HepG2 (cell line): ENCODE data around the gene FXR2. TPM values are rescaled to one million over a fixed set of nuclear protein-coding genes. Genes with fewer than 3 reads are reported as not detected.

Experiments
- CBX5 ChIP-seq: sonication (generic); formaldehyde crosslinking; IDR thresholded peaks from 2 replicates; pipeline ENCODE4 v1.4.0; 2020; ENCODE audit warnings: missing genetic modification reagents, borderline replicate concordance
- HES4 ChIP-seq: sonication (generic); formaldehyde crosslinking; IDR thresholded peaks from 2 replicates; pipeline ENCODE4 v1.9.0; 2021; ENCODE audit warnings: mild to moderate bottlenecking, missing genetic modification reagents, borderline replicate concordance
- HOXA9 ChIP-seq: sonication (generic); formaldehyde crosslinking; IDR thresholded peaks from 2 replicates; pipeline ENCODE4 v1.8.1; 2022; ENCODE audit warnings: missing genetic modification reagents, mild to moderate bottlenecking, moderate library complexity, borderline replicate concordance
- KLF9 ChIP-seq: IDR thresholded peaks from 2 replicates; pipeline ENCODE4 v1.6.1; 2016; ENCODE audit warnings: low read depth
- MEIS1 ChIP-seq: sonication (generic); formaldehyde crosslinking; IDR thresholded peaks from 2 replicates; pipeline ENCODE4 v1.9.0; 2021; ENCODE audit warnings: mild to moderate bottlenecking, missing genetic modification reagents, moderate library complexity, borderline replicate concordance
- NR2F1 ChIP-seq, 2 experiments: fragments of 450-650 bp in 1 of 2; formaldehyde crosslinking in 1 of 2; IDR thresholded peaks; 2 replicates each; pipeline versions ENCODE4 v1.5.0 to v1.6.1; 2016 to 2020; ENCODE audit warnings: mild to moderate bottlenecking in 1 of 2, missing compliant biosample characterization in 1 of 2, missing genetic modification reagents in 1 of 2, moderate library complexity in 1 of 2
- PITX1 ChIP-seq: sonication (generic); formaldehyde crosslinking; IDR thresholded peaks from 2 replicates; pipeline ENCODE4 v1.5.1; 2020; ENCODE audit warnings: mild to moderate bottlenecking, missing genetic modification reagents
- SIN3B ChIP-seq: fragments of 150-350 bp; IDR thresholded peaks from 2 replicates; pipeline ENCODE4 v1.6.1; 2014; ENCODE audit warnings: low read length
- ZIK1 ChIP-seq: sonication (generic); formaldehyde crosslinking; IDR thresholded peaks from 2 replicates; pipeline ENCODE4 v1.5.0; 2020; ENCODE audit warnings: mild to moderate bottlenecking, low read depth, missing genetic modification reagents, borderline replicate concordance
- ZKSCAN8 ChIP-seq: IDR thresholded peaks from 2 replicates; pipeline ENCODE4 v1.6.1; 2016; ENCODE audit warnings: borderline replicate concordance, missing genetic modification reagents, missing compliant biosample characterization
- ZNF138 ChIP-seq: sonication (generic); formaldehyde crosslinking; IDR thresholded peaks from 2 replicates; pipeline ENCODE4 v1.5.0; 2020; ENCODE audit warnings: mild to moderate bottlenecking, low read depth, missing genetic modification reagents
- ZNF264 ChIP-seq: sonication (generic); formaldehyde crosslinking; IDR thresholded peaks from 2 replicates; pipeline ENCODE4 v1.4.0; 2020; ENCODE audit warnings: missing genetic modification reagents
- ZNF775 ChIP-seq: sonication (generic); formaldehyde crosslinking; IDR thresholded peaks from 2 replicates; pipeline ENCODE4 v1.4.0; 2020; ENCODE audit warnings: missing genetic modification reagents, mild to moderate bottlenecking, moderate library complexity, borderline replicate concordance
- polyA plus RNA-seq, 8 experiments: library from polyadenylated mRNA; depleted of rRNA in 3 of 8; stranded (reverse) in 7 of 8; unstranded in 1 of 8; fragments of >200 nt; fragmentation: Illumina TruSeq in 4 of 8; extraction: Trizol in 4 of 8; gene quantifications; 2 replicates each; pipeline versions ENCODE4 v1.2.1 to v1.2.3, GENCODE V29; 2011 to 2016; ENCODE audit warnings: low read depth in 4 of 8, missing spikeins in 1 of 8, mixed read lengths in 1 of 8; ENCODE audit not compliant: insufficient read depth in 1 of 8
- total RNA-seq, 5 experiments: library from RNA; depleted of rRNA; stranded (reverse); fragments of >200 nt; fragmentation: Illumina TruSeq; extraction: Trizol; gene quantifications; 2 replicates each; pipeline ENCODE4 v1.2.3, GENCODE V29; 2016; ENCODE audit warnings: low read depth in 1 of 5
- TF ChIP-seq, protein P1 (sequence below): sonication (generic); formaldehyde crosslinking; IDR thresholded peaks from 2 replicates; pipeline ENCODE4 v1.9.0; 2021; ENCODE audit warnings: missing genetic modification reagents, mild to moderate bottlenecking, borderline replicate concordance
- TF ChIP-seq, protein P2 (sequence below): sonication (generic); formaldehyde crosslinking; IDR thresholded peaks from 2 replicates; pipeline ENCODE4 v1.4.0; 2020; ENCODE audit warnings: missing genetic modification reagents
- TF ChIP-seq, protein P3 (sequence below): IDR thresholded peaks from 2 replicates; pipeline ENCODE4 v1.6.1; 2016; ENCODE audit warnings: control low read depth
- TF ChIP-seq, protein P4 (sequence below): IDR thresholded peaks from 2 replicates; pipeline ENCODE4 v1.6.1; 2016; ENCODE audit warnings: low read depth, missing genetic modification reagents, missing compliant biosample characterization
- TF ChIP-seq, protein P5 (sequence below): sonication (generic); formaldehyde crosslinking; IDR thresholded peaks from 2 replicates; pipeline ENCODE4 v1.8.0; 2022; ENCODE audit warnings: missing genetic modification reagents, mild to moderate bottlenecking, inconsistent platforms, borderline replicate concordance

The FXR2 gene
- total and polyA plus RNA-seq, 2 of the 13 experiments (the other 11 are each of a cell fraction or from before 2014, with no cell fraction given), result 20.9 to 24.4 TPM

DNA sequence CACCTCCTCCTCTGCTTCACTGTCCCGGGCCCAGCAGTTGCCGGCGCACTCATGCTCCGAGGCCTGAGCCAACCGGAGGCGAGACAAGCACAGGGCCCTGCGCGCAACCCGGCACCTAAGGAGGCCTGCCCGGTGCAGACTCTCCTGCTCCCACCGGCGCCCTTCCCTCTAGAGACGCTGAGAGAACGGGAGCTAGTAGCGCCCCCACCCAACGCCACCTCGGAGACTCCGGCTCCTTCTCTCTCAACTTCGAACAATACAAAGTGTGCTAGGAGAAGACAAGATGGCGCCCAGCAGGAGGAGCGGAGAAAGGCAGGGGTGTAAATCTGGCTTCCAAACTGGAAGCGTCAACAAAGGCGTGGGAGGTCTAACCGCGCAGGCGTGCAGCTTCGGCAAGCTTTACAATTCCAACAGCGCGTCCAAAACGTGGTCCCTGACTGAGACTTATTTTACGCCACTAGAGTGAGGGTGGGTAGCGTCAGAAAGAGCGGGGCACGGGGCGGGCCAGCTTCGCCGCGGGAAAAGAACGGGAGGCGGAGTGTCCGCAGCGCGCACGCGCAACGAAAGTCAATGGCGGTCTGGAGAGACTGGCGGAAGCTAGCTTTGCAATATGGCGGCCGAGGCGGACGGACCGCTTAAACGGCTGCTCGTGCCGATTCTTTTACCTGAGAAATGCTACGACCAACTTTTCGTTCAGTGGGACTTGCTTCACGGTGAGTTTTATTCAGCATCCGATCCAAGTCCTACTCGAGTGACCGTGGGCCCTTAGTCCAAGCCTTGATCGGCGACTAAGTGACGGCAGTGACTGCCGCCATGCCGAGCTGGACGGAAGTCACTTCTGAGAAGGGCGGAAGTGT, 31.2 kb downstream of the FXR2 start, which contains the start of gene MPDU1 (continued):
- TF ChIP-seq CBX5 (CRISPR knock-in tag) (peak; percentile 71; the same call in 1 of the 2 replicates), ZIK1 (CRISPR knock-in tag) (no peak), ZNF138 (no peak; the same call in 1 of the 2 replicates), ZKSCAN8 (CRISPR knock-in tag) (peak; percentile 28), HOXA9 (no peak), PITX1 (CRISPR knock-in tag) (0 out of 2 replicates have a peak, but pooled peaks have one; percentile 26), KLF9 (CRISPR knock-in tag) (no peak), ZNF775 (no peak), MEIS1 (CRISPR knock-in tag) (peak; percentile 10; the same call in 1 of the 2 replicates), HES4 (peak; percentile 76), NR2F1 (CRISPR knock-in tag; IDR thresholded peaks at IDR 0.05) (no peak), ZNF264 (no peak), SIN3B (no peak; the same call in none of the 2 replicates)
- TF ChIP-seq, protein P1, sequence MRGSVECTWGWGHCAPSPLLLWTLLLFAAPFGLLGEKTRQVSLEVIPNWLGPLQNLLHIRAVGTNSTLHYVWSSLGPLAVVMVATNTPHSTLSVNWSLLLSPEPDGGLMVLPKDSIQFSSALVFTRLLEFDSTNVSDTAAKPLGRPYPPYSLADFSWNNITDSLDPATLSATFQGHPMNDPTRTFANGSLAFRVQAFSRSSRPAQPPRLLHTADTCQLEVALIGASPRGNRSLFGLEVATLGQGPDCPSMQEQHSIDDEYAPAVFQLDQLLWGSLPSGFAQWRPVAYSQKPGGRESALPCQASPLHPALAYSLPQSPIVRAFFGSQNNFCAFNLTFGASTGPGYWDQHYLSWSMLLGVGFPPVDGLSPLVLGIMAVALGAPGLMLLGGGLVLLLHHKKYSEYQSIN, result no peak
- TF ChIP-seq, protein P2, sequence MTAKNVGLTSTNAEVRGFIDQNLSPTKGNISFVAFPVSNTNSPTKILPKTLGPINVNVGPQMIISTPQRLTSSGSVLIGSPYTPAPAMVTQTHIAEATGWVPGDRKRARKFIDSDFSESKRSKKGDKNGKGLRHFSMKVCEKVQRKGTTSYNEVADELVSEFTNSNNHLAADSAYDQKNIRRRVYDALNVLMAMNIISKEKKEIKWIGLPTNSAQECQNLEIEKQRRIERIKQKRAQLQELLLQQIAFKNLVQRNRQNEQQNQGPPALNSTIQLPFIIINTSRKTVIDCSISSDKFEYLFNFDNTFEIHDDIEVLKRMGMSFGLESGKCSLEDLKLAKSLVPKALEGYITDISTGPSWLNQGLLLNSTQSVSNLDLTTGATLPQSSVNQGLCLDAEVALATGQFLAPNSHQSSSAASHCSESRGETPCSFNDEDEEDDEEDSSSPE, result peak; percentile 94
- TF ChIP-seq, protein P3, sequence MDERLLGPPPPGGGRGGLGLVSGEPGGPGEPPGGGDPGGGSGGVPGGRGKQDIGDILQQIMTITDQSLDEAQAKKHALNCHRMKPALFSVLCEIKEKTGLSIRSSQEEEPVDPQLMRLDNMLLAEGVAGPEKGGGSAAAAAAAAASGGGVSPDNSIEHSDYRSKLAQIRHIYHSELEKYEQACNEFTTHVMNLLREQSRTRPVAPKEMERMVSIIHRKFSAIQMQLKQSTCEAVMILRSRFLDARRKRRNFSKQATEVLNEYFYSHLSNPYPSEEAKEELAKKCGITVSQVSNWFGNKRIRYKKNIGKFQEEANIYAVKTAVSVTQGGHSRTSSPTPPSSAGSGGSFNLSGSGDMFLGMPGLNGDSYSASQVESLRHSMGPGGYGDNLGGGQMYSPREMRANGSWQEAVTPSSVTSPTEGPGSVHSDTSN (CRISPR knock-in tag), result no peak
- TF ChIP-seq, protein P4, sequence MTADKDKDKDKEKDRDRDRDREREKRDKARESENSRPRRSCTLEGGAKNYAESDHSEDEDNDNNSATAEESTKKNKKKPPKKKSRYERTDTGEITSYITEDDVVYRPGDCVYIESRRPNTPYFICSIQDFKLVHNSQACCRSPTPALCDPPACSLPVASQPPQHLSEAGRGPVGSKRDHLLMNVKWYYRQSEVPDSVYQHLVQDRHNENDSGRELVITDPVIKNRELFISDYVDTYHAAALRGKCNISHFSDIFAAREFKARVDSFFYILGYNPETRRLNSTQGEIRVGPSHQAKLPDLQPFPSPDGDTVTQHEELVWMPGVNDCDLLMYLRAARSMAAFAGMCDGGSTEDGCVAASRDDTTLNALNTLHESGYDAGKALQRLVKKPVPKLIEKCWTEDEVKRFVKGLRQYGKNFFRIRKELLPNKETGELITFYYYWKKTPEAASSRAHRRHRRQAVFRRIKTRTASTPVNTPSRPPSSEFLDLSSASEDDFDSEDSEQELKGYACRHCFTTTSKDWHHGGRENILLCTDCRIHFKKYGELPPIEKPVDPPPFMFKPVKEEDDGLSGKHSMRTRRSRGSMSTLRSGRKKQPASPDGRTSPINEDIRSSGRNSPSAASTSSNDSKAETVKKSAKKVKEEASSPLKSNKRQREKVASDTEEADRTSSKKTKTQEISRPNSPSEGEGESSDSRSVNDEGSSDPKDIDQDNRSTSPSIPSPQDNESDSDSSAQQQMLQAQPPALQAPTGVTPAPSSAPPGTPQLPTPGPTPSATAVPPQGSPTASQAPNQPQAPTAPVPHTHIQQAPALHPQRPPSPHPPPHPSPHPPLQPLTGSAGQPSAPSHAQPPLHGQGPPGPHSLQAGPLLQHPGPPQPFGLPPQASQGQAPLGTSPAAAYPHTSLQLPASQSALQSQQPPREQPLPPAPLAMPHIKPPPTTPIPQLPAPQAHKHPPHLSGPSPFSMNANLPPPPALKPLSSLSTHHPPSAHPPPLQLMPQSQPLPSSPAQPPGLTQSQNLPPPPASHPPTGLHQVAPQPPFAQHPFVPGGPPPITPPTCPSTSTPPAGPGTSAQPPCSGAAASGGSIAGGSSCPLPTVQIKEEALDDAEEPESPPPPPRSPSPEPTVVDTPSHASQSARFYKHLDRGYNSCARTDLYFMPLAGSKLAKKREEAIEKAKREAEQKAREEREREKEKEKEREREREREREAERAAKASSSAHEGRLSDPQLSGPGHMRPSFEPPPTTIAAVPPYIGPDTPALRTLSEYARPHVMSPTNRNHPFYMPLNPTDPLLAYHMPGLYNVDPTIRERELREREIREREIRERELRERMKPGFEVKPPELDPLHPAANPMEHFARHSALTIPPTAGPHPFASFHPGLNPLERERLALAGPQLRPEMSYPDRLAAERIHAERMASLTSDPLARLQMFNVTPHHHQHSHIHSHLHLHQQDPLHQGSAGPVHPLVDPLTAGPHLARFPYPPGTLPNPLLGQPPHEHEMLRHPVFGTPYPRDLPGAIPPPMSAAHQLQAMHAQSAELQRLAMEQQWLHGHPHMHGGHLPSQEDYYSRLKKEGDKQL (CRISPR knock-in tag), result no peak
- TF ChIP-seq, protein P5, sequence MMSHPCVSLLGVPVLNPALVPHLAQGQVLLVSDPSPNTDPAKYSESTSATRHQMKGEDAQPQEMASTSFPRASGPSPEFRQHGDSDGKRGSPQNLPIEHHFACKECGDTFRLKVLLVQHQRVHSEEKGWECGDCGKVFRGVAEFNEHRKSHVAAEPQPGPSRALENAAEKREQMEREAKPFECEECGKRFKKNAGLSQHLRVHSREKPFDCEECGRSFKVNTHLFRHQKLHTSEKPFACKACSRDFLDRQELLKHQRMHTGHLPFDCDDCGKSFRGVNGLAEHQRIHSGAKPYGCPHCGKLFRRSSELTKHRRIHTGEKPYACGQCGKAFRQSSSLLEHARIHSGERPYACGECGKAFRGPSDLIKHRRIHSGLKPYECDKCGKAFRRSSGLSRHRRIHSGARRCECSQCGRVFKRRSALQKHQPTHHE (CRISPR knock-in tag), result peak; percentile 74; the same call in 1 of the 2 replicates
